ENCODE results near the gene METTL13.

- TF ChIP-seq CTCF (IDR thresholded peaks at IDR 0.05; ENCODE audit: low read length): no peak
- no peak for TF ChIP-seq EZH2 (IDR thresholded peaks at IDR 0.05; ENCODE audit: borderline replicate concordance, low read length)
Measured at GRCh38 chr1:171796592-171796991, 15.1 kb downstream of the METTL13 start.

Data from OCI-LY1 (cell line).